ENCODE data around the gene UCMA. TPM values are rescaled to one million over a fixed set of nuclear protein-coding genes. Genes with fewer than 3 reads are reported as not detected.

The UCMA gene
- total RNA-seq, 2 donors from 2014 or later: not detected

DNA sequence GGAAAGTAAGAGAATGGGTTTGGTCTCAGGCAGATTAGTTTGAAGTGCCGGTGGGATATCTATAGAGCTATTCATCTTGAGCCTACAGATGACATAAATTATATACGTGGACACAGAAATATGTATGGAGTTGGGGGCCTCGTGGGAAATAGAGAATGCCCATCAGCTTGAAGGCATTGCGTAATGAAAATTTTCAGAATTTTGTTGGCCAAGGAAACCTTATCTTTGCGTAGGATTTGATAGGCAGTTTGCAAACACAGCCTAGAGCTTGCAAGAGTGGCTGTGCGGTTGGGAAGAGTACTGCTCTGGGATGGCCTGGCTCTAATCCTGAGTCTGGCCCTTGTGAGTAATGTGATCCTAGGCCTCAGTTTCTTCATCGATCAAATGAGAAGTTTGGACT, 40.5 kb downstream of the UCMA start:
- Mint-ChIP-seq H3K9me3 (no peaks in the 10 kb centered on the region), H3K4me1 (ENCODE audit: low read depth) (no peaks in the 10 kb centered on the region), H3K27ac (no peak overlapping the region), H3K36me3 (ENCODE audit: insufficient read depth in 2 of 2) (peaks cover 6 to 56% of the 10 kb centered on the region in 2 donors), H3K27me3 (ENCODE audit: low read depth) (no peaks in the 10 kb centered on the region), H3K4me3 (no peak overlapping the region)
- ATAC-seq (replicated peaks in 1 of 2): no peak
- DNase-seq: no peak

DNA sequence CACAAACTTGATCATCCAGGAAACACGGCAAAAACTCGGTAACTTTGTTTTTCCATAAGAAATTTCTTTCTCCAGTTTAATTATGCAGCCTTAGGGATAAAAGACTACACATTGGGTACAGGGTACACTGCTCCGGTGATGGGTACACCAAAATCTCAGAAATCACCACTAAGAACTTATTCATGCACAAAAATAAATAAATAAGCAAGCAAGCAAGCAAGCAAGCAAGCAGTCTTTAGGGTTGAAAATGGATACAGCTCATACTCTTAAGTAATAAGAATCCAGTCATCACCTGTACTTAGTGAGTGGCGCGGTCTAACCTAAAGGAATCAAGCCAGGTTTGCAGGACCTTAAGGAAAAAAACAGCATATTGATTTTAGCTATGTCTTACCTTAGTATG, 42.8 kb downstream of the UCMA start:
- Mint-ChIP-seq H3K36me3 (ENCODE audit: insufficient read depth in 2 of 2) (peaks cover 11 to 46% of the 10 kb centered on the region in 2 donors), H3K4me1 (ENCODE audit: low read depth) (no peaks in the 10 kb centered on the region), H3K27me3 (ENCODE audit: low read depth) (no peaks in the 10 kb centered on the region), H3K9me3 (no peaks in the 10 kb centered on the region), H3K27ac (no peak overlapping the region), H3K4me3 (no peak overlapping the region)
- no peak for ATAC-seq (replicated peaks in 1 of 2)
- DNase-seq: no peak

DNA sequence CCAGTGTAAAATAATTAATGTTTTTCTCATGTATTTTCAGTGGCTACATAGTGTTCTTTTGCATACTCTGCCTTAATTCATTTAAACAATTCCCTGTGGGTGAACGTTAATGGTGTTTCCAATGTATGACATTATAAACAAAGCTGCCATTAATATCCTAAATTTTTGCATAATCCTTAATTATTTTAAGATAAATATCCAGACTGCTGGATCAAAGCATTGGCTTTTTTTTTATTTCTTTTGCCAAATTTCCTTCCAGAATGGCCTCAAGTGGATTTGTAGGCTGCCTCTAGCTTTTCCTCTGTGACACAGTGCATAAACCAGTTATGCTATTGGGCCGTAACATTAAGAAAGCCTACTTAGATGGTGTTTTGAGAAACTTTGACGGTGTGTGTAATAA, 43.4 kb downstream of the UCMA start:
- no peak overlapping the region for H3K27ac Mint-ChIP-seq
- no peaks in the 10 kb centered on the region for H3K9me3 Mint-ChIP-seq
- DNase-seq (no peak), ATAC-seq (replicated peaks in 1 of 2) (no peak)
- no peak overlapping the region for H3K4me3 Mint-ChIP-seq
- H3K27me3 Mint-ChIP-seq (ENCODE audit: low read depth): no peaks in the 10 kb centered on the region
- H3K36me3 Mint-ChIP-seq (ENCODE audit: insufficient read depth in 2 of 2): peaks cover 15 to 47% of the 10 kb centered on the region in 2 donors
- no peaks in the 10 kb centered on the region for H3K4me1 Mint-ChIP-seq (ENCODE audit: low read depth)

DNA sequence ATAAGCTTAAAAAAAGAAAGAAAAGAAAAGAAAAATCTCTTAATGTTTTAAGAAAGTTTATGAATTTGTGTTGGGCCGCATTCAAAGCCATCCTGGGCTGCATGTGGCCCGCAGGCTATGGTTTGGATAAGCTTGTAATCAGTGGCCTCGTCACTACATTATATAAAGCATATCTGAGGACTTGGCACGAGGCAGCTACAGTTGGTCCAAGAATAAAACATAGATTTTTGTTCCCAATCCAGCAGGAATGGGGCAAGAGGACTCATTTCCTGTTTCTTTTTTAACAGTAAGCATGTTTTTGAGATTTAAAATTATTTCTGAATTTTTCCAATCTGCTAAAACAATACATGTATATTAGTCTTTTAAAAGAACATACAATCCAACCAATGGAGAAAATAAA, 44.2 kb downstream of the UCMA start:
- peaks cover 12 to 47% of the 10 kb centered on the region in 2 donors for H3K36me3 Mint-ChIP-seq (ENCODE audit: insufficient read depth in 2 of 2)
- no peaks in the 10 kb centered on the region for H3K27me3 Mint-ChIP-seq (ENCODE audit: low read depth)
- H3K9me3 Mint-ChIP-seq: no peaks in the 10 kb centered on the region
- DNase-seq (no peak), ATAC-seq (replicated peaks in 1 of 2) (no peak)
- H3K4me1 Mint-ChIP-seq (ENCODE audit: low read depth): no peaks in the 10 kb centered on the region
- H3K4me3 Mint-ChIP-seq: no peak overlapping the region
- H3K27ac Mint-ChIP-seq: no peak overlapping the region

DNA sequence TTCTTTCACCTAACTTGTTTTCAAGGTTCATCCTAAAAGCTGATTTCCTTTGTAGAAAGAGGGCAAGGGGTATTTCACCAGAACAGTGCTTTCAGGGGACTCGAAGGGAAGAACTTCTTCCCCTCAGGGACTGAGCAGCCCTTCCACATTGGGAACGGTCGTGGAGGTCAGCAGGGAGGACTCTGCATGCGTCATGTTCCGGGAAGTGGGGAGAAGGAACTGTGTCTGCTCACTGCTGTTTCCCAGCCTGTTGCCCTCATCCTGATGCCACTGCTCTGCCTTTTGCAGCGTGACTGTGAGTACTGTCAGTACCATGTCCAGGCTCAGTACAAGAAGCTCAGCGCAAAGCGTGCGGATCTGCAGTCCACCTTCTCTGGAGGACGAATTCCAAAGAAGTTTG, 45.6 kb downstream of the UCMA start:
- H3K27ac Mint-ChIP-seq: no peak overlapping the region
- no peaks in the 10 kb centered on the region for H3K9me3 Mint-ChIP-seq
- peaks cover 14 to 49% of the 10 kb centered on the region in 2 donors for H3K36me3 Mint-ChIP-seq (ENCODE audit: insufficient read depth in 2 of 2)
- ATAC-seq (replicated peaks in 1 of 2) (no peak), DNase-seq (no peak)
- H3K4me1 Mint-ChIP-seq (ENCODE audit: low read depth): no peaks in the 10 kb centered on the region
- H3K4me3 Mint-ChIP-seq: no peak overlapping the region
- H3K27me3 Mint-ChIP-seq (ENCODE audit: low read depth): no peaks in the 10 kb centered on the region

DNA sequence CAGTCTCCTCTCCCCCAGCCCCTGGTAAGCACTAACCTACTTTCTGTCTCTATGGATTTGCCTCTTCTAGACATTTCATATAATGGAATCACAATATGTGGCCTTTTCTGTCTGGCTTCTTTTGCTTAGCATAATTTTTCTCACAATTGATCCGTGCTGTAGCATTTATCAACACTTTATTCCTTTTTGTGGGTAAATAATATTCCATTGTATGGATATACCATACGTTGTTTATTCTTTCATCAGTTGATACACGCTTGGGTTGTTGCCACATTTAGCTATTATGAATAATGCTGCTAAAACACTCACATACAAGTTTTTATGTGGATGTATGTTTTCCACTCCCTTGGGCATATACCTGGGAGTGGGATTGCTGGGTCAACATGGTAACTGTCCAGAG, 47.0 kb downstream of the UCMA start:
- no peak for DNase-seq
- Mint-ChIP-seq H3K27me3 (ENCODE audit: low read depth) (no peaks in the 10 kb centered on the region), H3K4me3 (no peak overlapping the region), H3K4me1 (ENCODE audit: low read depth) (no peaks in the 10 kb centered on the region), H3K36me3 (ENCODE audit: insufficient read depth in 2 of 2) (peaks cover 21 to 49% of the 10 kb centered on the region in 2 donors), H3K27ac (no peak overlapping the region), H3K9me3 (no peaks in the 10 kb centered on the region)
- no peak for ATAC-seq (replicated peaks in 1 of 2)

DNA sequence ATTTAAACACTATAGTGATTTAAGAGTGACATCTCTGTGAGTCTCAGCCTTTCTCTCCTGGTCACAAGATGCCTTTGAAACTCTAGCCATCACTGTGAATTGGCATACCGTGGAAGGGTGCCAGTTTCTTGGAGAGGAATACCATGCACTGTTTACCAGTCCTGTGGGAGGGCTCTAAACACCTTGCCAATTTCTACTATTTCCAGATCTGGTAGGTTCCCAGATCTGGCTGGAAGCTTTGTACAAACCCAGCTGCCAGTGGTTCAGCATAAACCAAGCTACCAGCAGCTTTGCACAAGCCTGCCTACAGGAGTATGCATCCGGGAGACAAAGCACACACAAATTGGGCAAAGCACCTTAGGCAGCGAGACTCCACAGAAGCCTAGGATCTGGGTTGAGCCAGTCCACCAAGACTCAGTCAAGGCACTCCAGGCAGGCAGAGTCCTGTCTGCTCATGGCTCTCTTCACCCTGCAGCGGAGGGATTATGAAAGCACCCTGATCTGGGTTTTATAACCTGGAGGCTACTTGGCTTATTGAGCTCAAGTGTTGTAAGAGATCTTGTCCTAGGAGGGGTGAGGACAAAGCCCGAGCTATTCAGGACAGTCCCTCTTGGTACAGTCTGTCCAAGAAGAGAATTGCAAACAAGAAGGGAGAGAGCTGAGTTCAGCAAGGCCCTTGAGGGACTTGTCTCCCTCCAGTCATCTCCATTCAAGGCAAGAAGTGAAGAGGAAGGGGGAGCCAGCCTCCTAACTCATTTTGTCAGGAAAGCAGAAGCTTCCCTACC, 49.3 kb downstream of the UCMA start:
- Mint-ChIP-seq H3K4me3 (no peak overlapping the region), H3K9me3 (no peaks in the 10 kb centered on the region), H3K27me3 (ENCODE audit: low read depth) (no peaks in the 10 kb centered on the region), H3K36me3 (ENCODE audit: insufficient read depth in 2 of 2) (peaks cover 18 to 47% of the 10 kb centered on the region in 2 donors), H3K27ac (no peak overlapping the region), H3K4me1 (ENCODE audit: low read depth) (peaks cover 3% of the 10 kb centered on the region)
- ATAC-seq (replicated peaks in 1 of 2) (no peak), DNase-seq (no peak)

DNA sequence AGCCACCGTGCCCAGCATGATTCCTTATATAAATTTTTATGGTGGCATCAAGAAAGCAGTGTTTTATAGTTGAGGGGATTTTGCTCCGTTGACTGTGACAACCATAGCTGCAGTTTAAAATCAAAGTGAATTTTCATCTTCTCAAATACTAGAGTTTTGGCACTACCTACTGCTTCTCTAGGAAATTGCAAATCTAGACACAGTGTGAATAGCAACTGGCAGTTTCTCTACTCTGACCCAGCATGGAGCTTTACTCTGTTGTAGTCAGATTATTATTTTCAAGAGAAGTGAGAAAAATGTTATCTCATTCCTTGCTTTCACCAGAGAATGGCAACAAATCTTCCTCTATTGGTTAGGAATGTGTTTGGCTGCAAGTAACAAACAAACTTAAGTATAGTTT, 49.9 kb downstream of the UCMA start:
- no peak for ATAC-seq (replicated peaks in 1 of 2)
- Mint-ChIP-seq H3K36me3 (ENCODE audit: insufficient read depth in 2 of 2) (peaks cover 18 to 46% of the 10 kb centered on the region in 2 donors), H3K4me1 (ENCODE audit: low read depth) (peaks cover 3% of the 10 kb centered on the region), H3K27me3 (ENCODE audit: low read depth) (no peaks in the 10 kb centered on the region), H3K4me3 (no peak overlapping the region), H3K9me3 (no peaks in the 10 kb centered on the region), H3K27ac (no peak overlapping the region)
- DNase-seq: no peak

DNA sequence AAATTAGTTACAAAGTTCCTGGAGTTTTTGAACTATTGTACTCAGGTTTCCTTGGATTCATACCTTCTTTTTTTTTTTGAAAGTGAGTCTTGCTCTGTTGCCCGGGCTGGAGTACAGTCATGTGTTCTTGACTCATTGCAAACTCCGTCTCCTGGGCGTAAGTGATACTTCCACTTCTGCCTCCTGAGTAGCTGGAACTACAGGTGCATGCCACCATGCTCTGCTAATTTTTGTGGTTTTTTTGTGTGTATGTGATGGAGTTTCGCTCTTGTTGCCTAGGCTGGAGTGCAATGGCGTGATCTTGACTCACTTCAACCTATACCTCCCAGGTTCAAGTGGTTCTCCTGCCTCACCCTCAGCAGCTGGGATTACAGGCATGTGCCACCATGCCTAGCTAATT, 50.5 kb downstream of the UCMA start:
- no peak overlapping the region for H3K27ac Mint-ChIP-seq

DNA sequence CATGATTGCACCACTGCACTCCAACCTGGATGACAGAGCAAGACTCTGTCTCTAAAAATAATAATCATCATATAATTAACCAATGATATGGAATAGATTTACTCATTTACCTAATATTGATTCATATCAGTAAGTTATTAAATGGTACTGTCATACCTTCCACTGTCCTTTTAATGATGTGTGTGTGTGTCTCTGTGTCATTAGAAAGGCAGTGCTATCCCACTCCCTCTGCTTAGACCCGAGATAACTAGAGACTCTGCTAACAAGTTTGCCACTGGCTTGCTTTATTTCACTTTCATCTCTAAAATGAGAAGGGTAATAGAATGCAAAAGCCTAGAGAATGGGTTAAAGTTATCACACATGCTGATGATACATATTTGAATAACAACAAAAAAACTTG, 51.8 kb downstream of the UCMA start:
- DNase-seq (no peak), ATAC-seq (replicated peaks in 1 of 2) (no peak)
- Mint-ChIP-seq H3K27ac (no peak overlapping the region), H3K4me3 (no peak overlapping the region), H3K4me1 (ENCODE audit: low read depth) (peaks cover 3% of the 10 kb centered on the region), H3K36me3 (ENCODE audit: insufficient read depth in 2 of 2) (peaks cover 20 to 55% of the 10 kb centered on the region in 2 donors), H3K27me3 (ENCODE audit: low read depth) (no peaks in the 10 kb centered on the region), H3K9me3 (no peaks in the 10 kb centered on the region)

More for the DNA sequence above, 50.5 kb downstream of the UCMA start:
- DNase-seq: no peak
- Mint-ChIP-seq H3K4me3 (no peak overlapping the region), H3K36me3 (ENCODE audit: insufficient read depth in 2 of 2) (peaks cover 19 to 52% of the 10 kb centered on the region in 2 donors), H3K27me3 (ENCODE audit: low read depth) (no peaks in the 10 kb centered on the region), H3K9me3 (no peaks in the 10 kb centered on the region), H3K4me1 (ENCODE audit: low read depth) (peaks cover 3% of the 10 kb centered on the region)
- no peak for ATAC-seq (replicated peaks in 1 of 2)

DNA sequence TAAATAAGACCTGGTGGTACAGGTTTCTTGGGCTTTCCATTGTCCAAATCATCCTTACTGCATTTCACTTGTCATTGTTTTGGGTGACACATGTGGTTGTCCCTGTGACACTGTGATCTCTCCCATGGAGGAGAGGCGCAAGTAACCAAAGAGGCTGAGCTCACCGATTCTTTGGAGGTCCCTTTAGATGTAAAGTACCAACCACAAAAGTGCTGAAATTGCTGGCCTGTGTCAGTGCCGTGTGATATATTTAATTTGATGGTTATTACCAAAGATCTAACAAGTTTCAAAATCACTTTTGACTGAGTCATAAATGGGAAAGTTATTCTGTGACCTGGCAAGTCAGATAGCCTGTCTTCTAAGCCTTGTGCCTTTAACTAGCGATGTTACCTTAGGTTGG, 53.4 kb downstream of the UCMA start:
- Mint-ChIP-seq H3K9me3 (no peaks in the 10 kb centered on the region), H3K36me3 (ENCODE audit: insufficient read depth in 2 of 2) (peaks cover 13 to 49% of the 10 kb centered on the region in 2 donors), H3K27ac (no peak overlapping the region), H3K27me3 (ENCODE audit: low read depth) (no peaks in the 10 kb centered on the region), H3K4me3 (no peak overlapping the region), H3K4me1 (ENCODE audit: low read depth) (peaks cover 3% of the 10 kb centered on the region)
- peak; percentile 95 to 98 for ATAC-seq (replicated peaks in 1 of 2)
- peak; percentile 25 to 36 for DNase-seq

DNA sequence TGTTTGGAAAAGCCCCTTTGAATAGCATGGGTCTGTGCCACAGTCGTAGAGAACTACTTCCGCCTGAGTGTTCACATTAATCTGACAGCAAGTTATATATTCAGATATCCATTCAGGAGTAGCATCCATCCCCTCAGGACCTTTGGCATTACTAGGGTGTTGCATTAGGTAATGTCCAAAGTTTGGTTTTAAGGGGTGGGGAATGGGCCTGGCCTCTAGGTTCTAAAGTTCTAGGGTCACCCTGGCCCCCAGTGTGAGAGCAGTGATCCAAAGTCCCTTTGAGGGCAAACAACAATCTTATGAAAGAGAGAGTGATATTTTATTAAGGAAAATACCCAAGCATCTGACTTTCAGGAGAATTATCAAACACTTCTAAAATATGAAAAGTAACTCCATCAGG, 60.6 kb downstream of the UCMA start:
- no peak for ATAC-seq (replicated peaks in 1 of 2)
- Mint-ChIP-seq H3K9me3 (no peaks in the 10 kb centered on the region), H3K27me3 (ENCODE audit: low read depth) (no peaks in the 10 kb centered on the region), H3K4me1 (ENCODE audit: low read depth) (no peaks in the 10 kb centered on the region), H3K4me3 (no peak overlapping the region), H3K36me3 (ENCODE audit: insufficient read depth in 2 of 2) (peaks cover 14 to 36% of the 10 kb centered on the region in 2 donors), H3K27ac (no peak overlapping the region)
- DNase-seq: no peak

All from activated T-cell treated with anti-CD3 and anti-CD28 coated beads, Interleukin-2, amount 50 U/mL, for 72 hours (primary cell).